ENCODE data around the gene FRMD4A.

DNA sequence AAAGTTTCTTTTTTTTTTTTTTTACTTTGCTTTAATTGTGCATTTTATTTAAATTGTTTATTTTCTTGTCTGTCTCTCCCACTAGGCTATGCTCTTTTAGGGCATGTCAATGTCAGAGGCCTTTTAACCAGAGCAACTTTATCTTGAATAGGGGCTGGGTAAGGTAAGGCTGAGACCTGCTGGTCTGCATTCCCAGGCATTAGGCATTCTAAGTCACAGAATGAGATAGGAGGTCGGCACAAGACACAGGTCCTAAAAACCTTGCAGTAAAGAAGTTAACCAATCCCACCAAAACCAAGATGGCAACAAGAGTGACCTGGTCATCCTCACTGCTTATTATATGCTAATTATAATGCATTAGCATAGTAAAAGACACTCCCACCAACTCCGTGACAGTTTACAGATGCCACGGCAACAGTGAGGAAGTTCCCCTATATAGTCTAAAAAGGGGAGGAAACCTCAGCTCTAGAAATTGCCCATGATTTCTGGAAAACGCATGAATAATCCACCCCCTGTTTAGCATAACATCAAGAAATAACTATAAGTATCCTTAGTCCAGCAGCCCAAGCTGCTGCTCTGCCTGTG lies 47.0 kb upstream of the FRMD4A start:
- TF ChIP-seq, protein P1, sequence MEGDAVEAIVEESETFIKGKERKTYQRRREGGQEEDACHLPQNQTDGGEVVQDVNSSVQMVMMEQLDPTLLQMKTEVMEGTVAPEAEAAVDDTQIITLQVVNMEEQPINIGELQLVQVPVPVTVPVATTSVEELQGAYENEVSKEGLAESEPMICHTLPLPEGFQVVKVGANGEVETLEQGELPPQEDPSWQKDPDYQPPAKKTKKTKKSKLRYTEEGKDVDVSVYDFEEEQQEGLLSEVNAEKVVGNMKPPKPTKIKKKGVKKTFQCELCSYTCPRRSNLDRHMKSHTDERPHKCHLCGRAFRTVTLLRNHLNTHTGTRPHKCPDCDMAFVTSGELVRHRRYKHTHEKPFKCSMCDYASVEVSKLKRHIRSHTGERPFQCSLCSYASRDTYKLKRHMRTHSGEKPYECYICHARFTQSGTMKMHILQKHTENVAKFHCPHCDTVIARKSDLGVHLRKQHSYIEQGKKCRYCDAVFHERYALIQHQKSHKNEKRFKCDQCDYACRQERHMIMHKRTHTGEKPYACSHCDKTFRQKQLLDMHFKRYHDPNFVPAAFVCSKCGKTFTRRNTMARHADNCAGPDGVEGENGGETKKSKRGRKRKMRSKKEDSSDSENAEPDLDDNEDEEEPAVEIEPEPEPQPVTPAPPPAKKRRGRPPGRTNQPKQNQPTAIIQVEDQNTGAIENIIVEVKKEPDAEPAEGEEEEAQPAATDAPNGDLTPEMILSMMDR (IDR thresholded peaks at IDR 0.05; ENCODE audit: borderline replicate concordance, extremely low read depth, low read length, poor library complexity, severe bottlenecking): no peak
- TF ChIP-seq EZH2 (IDR thresholded peaks at IDR 0.05; ENCODE audit: borderline replicate concordance, low read depth, low read length, severe bottlenecking): no peak
